Midbrain (tissue), 1 donor: ENCODE results near the gene CACNA1S.
A peak's percentile ranks its signal among the peaks of the same experiment; 100 is the strongest.

ENCODE experiments used
- DNase-seq: peaks from one replicate; lab custom pipeline; 2025; lab: John Stamatoyannopoulos, UW

The CACNA1S gene

DNA sequence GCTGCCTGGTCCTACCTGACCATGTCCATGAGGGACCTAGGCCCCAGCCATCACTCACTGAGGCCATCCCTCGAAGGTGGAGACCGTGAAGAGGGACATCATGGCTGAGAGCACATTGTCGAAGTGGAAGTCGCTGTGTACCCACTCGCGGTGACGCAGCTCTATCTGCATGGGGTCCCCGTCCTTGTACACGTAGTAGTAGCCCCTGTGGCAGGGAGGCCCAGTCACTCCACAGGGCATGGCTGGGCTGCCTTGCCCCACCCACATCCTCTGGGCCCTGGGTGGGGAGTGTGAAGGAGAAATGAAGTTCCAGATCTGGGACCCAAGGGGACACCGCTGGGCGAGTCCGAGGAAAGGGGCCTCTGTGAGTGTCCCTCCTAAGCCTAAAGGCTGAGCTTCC is 50.3 kb downstream of the CACNA1S start:
- DNase-seq, result no peak

DNA sequence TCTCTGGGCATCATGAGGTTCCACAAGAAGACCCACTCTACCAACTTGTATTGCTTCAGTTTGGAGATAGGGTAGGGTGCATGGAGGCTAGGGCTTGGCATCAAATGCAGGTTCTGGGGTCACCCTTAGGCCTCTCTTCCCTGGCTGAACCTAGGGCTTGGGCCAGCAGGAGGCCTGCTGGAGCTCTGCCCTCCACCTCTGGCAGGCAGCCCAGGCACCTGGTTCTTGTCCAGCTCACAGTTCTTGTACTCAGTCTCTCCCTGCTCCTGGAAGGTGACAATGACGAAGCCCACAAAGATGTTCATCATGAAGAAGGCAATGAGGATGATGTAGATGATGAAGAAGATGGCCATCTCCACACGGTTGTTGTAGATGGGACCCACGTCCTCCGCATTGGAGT is 51.2 kb downstream of the CACNA1S start:
- DNase-seq, result no peak

DNA sequence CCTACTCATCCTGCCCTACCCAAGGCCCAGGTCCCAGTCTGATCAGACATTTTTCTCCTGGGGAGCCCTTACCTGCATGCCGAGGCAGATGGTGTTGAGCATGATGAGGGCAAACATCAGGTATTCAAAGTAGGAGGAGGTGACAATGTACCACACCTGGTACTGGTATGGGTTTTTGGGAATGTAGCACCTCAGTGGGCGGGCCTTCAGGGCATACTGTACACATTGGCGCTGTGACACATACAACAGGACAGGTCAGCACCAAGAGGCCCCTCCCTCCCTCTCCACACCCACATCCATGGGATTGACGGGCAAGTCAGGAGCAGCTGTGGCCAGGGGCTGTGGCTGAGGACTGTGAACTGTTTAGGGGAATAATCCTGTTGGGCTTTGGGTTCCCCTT is 51.6 kb downstream of the CACNA1S start:
- no peak for DNase-seq

DNA sequence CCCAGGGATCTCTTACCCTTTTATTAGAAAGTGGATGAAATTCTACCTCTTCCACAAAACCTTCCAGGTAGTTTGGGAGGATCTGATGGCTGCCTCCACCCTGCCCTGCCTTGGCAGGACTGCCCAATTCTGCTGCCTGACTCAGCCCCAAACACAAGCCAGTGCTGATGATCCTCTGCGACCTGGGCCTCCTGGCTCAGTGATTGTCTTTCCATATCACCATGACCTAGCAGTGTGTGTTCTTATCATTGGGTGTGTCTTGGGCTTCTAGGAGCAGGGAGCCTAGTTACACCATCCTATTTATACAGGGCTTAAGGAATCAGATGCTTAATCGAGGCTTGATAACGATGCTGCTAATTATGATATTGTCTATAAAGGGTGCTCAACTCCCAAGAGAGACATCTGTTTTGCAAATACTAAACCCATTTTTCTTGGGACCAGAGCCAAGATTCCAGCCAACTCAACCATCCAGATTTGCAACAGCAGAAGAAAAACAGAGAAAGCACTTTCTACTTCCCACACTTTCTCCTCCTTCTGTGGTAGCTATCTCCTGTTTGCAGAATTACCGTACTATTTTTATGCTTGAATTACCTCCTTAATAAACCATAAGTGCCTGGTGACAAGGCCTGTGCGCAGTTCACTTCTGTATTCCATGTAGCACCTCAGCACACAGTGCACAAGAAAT is 52.2 kb downstream of the CACNA1S start:
- DNase-seq, result no peak

DNA sequence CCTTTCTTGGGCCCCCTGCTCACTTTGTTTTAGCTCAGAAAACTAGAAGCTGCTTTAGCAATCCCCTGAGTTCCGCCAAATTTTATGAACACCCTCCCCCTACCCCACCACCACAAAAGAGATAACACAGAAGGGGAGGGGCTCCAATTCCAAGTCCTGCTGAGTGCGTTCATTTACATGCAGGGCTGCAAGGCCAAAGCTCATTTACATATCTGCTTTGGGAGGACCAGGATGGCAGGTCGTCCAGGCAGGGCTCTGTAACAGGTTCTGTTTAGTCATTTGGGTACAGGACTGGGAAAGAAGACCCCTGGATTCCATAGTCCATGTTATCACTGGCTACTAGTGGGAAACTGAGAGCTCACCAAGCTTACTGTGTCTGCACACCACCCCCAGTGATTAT is 52.8 kb downstream of the CACNA1S start:
- no peak for DNase-seq

DNA sequence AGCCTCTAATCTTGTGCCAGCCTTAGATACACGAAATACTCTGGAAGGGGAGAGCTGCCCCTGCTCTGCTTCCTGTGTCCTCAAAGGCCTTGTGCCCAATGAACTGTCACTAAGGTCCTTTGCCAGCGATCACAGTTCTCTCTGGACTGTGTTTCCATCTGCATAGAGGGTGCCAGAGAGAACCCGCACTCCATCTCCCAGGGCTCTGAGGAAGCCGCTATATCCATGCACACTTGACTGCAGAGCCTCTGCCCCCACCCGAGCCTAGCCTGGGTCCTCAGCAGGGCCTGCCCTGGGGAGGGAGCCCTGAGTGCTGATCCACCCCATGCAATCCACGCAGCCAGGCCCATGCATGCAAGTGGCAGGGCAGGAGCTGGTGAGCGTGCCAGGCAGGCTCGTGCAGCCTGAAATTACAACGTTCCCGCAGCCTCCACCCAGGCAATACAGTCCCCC is 58.1 kb downstream of the CACNA1S start:
- no peak for DNase-seq

DNA sequence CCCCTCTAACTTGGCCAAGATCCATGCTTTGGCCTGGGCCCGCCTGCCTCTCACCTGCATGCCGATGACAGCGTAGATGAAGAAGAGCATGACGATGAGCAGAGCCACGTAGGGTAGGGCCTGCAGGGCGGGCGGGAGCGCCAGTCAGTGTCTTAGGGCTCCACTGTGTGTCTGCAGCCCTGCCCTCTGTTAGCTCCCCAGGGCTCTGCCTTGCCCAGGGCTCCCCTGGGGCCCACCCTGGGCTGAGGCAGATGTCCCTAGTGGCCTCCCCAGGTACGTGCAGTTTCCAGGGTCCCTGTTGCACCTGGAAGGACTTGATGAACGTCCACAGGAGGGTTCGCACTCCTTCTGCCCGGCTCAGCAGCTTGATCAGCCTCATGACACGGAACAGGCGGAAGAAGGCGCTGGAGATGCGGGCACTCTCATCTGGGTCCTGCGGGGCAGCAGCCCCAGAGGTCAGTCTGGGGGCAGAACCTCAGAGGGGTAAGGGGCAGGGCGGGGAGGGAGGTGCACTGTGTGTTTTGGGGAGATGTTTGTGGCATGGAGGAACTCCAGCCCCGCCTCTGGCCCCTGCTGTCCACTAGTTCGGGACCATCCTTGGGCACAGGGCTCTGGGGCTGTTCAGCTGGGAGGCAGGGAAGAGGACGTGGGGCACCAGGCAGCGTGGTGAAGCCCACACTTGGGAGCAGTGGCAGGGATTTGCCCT is 58.9 kb downstream of the CACNA1S start:
- DNase-seq, result no peak

DNA sequence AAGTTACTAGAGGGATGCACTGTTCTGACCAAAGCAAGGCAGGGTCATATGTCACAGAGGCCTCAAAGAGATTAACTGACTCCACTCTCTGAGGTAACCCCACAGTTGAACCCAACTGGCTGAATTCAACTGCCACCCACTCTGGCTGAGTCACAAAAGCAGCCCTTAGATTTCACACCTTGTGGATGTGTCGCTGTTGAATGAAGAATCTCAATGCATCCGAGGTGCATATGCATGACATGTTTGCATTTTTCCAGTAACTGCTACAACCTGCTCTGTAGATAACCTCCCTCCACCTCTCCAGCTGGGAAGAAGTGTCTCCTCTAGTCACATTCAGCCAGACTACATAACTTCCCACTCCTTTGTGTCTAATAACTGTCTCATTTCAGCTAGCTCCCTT is 60.8 kb downstream of the CACNA1S start:
- no peak for DNase-seq

DNA sequence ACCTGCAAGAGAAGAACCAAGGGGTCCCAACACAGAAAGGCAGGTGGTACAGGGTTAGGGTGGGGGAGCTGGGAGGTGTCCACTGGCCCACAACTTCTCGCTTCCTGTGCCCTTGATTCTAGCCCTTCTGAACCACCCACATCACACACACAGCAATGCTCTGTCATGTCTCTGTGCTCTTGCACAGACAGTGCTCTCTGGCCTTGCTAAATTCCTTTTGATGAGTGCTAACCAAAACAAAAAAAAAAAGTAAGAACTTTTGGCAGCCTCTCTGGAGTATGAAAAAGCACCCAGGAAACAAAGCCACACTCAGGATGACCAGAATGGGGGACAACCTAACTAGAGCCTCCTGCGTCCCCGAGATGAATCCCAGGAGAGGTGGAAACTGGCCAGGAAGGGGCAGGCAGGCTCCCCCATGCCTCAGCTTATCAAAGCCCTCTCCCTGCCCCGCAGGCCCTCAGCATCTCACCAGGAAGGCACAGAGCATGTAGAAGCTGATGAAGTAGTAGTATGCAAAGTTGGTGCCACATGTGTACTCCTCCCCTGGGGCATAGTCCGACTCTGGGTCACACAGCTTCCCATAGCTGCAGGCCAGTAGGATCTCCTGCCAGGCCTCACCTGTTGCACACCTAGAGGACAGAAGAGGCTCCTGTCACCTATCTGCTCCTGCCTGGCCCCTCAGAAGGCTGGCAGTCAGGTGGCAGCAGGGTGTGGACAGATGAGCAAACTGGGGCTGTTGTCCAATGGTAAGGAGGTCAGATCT is 61.5 kb downstream of the CACNA1S start:
- no peak for DNase-seq

DNA sequence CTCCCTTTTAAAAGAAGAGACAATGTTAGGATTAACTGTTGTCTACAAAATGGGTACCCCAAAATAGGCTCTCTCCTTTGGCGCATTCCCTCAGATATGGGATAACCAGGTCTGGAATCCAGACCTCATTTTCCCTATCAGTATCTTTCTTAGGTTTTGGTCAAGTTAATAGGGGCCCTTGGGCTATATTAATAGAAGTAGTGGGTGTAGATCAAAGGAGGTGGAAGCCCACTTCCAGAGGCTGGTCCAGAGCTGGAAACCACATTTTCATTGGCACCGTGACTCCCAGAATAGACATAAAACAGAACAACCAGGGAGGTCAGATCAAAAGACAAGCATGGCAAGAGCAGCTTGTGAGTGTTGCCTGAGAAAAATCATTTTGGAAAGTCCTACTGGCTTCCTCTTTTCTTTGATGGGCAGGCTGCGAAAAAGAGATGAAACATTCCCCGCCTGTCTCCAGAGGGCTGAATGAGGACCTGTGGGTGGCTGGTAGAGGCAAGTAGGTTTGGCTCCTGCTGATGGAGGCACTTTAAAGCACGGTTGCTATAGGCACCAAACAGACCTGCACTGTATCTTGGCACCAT is 62.9 kb downstream of the CACNA1S start:
- DNase-seq, result no peak

DNA sequence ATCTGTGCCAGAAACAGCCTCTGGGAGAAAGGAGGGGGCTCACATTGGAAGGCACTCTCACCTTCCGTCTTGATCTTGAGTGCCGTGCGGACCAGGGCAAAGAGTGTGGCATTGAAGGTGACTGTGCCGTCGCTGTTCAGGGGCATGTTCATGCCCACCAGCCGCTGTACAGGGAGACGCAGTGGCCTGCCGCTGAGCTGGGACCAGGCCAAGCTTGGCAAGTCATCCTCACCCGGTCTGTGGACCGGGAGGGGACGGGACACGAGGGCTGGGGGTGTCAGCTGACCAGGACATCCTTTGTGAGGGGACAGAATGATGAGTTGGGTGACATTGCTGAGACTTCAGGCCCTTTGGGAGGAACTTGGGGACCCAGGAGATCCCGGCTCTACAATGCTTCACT is 63.7 kb downstream of the CACNA1S start:
- no peak for DNase-seq

DNA sequence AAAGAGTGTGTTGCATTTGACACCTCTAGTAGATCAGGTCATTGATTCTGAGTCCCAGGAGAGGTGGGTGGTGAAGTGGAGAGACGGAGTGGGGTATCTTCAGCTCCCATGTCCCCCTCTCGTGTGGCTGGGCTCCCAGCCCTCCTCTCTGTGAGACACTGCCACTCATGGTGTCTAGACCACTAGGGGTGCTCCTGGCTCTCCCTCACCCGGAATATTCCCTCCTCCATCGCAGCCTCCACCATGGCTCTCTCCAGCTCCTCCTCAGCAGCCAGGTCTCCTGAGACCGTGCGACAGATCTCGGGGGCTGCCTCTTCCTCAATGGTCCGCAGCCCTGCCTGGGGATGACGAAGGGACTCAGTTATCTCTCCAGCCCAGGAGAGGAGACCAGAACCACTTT is 68.1 kb downstream of the CACNA1S start:
- DNase-seq, result no peak

DNA sequence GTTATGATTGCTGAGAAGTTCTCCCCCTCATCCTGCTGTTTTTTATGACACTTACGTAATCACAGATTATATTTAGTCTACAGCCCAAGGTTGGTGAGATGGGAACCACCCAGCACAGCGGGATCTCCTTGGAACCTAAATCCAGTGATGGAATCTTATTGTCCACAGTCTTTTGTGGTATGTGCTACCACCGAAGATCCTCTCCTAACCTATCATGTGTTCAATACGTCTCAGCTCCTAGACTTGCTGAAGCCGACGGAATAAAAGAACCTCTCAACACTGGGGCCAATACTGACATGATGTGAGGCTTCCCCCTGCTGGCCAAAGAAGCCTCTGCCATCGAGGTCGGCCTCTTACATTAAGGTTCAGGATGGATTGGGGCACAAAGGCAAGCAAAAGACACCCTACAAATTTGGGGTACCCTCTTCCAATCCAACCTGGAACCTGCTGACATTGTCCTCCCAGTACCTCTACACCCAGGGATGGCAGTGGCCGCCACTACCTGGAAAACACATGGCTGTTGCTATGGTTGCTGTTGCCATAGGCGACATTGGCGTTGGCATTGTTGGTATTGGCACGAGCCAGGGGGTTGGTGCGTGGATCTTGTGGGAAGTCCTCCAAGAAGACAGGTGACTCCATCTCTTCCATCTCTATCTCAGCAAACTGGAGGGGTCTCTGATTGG is 69.3 kb downstream of the CACNA1S start:
- peak; percentile 86 for DNase-seq

DNA sequence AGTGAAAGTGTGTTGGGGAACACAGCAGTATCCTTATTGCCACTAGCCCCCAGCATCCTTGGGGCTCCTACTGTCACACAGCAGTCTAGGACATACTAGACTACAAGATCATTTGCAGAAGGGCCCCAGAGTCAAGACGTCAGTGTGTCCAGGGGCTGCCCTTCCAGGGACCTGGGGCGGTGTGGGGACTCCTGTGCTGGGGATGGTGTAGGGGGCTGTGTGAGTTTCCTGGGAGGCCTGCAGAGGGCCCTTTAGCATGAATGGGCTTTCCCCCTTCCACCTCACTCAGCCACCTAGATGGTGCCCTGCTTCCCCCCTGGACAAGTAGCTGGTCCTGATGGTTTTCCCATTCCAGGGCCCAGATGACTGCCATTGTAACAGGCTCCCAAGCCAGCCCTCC is 71.2 kb downstream of the CACNA1S start:
- DNase-seq, result no peak

DNA sequence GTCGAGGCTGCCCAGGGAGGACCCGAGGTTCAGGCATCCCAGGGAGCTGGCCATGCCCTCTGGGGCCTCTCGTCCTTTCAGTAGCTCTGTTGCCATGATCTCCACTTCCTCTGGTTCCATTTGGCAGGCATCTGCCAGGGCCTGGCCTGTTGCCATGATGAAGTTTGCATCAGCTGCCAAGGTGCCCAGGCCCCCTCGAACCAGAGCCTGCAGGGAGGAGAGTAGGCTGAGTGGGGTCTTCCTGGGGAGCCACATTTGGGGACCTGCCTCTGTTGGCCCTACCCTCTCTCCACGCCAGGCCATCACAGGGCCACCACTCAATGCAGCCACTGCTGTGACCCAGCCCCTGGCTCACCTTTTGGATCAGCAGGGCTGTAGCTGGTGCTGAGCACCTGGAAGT is 72.3 kb downstream of the CACNA1S start:
- no peak for DNase-seq

DNA sequence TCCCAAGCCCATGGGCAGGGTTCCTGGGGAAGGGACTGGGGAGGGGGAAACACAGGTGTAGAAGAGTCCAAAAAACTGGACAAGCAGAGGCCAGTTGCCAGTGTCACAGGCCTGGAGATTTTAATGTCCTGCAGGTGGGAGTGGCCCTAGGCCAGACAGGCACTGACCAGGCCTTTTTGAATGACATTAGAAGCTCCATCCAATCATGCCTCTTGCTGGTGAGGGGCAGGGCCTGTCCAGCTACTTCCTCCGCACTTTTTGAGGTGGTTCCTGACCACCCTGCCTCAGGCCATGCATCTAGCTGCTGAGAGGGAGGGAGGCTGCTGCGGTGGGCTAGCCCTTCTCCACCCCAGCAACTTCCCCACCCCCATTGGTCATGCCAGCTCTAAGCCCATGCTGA is 72.8 kb downstream of the CACNA1S start:
- no peak for DNase-seq

DNA sequence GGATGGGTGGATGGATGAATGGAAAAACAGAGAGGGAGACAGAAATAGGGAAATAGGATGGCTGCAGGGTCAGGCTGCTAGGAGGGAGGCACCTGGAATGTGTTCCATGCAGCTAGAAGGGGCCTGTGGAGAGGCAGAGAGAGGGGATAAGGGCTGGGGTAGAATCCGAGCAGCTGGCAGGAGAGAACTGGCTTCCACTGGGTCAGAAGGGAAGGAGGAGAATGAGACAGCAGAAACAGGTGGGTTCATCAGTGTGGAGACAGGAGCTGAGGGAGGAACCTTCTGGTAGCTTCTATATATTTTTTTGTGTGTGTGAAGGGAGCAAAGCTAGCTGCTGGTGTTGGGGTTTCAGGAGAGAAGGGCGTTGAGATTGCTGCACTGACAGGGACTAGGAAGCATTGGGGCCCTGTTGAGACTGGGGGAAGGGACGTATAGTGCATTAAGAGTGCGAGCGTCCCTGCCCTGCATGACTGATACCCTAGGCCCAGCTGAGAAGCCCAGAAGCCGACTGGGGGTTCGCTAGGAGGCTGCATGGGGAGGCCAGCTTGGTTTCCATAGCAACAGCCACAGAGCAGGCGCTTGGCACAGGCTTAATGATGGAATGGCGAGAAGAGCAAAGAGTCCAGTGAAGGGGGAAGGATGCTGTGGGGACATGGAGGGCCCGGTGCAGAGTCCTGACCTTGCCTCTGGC is 73.9 kb downstream of the CACNA1S start:
- DNase-seq, result no peak

DNA sequence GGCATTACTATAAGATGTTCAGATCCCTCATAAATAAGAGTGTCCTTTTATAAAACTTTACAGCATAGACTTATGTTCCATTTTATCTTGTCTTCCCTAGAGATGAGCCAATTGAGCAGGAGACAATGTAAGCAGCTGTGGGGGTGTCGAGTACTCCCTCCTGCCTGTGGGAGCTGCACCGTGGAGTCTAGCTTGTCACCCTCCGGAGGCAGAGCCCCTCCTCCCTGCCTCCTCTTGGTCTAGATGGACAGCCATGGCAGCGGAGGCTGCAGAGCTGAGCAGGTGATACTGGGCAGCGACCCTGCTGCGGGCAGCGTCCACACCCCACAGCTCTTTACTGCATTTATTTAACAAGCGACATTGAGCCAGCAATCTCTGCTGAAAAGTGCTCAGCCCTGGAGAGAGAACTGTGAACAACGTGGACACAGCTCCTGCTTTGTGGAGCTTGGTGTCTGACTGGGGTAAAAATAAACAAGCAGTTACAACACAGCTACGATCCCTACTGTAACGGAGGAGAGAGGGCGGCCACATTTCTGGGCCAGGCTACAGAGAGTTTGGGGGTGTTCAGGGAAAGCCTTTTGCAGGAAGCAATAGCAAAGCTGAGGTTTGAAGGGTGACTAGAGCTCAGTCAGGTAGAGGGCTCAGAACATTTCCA is 75.9 kb downstream of the CACNA1S start:
- no peak for DNase-seq

DNA sequence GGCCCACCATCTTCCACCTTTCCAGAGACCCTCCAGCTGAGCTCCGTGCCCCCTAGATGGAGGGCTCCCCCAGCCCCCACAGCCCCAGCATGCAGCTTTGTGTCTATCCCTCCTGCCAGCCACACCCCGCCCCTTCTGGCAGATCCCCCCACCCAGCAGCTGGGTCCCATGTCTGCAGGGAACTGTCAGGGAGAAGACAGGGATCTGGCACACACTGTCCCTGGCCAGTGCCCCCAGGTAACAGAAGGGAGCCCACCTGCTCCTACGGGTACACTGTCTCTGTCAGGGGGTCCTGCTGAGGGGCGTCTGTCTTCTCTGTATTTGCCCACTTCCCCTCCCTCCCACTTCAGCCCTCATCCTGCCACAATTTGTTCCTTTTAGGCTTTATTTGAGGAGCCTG is 77.6 kb downstream of the CACNA1S start:
- no peak for DNase-seq

DNA sequence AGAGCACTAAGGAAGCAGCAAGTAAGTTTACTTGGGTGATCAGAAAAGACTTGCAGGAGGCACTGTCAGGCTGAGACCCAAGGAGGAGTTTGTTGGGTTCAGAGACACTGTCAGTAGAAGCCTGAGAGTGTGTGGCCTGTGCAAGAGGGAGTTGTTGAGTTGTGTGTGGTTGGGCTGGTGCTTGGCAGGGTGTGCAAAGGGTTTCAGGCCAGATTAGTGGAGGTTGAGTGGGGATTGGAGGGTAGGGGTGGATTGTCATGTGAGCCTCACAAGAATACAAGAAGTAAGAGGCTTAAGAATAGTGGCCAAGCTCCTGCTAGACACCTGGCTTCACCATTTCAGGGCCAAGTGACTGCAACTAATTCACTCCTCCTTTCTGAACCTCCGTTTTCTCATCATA is 79.8 kb downstream of the CACNA1S start:
- DNase-seq, result no peak

DNA sequence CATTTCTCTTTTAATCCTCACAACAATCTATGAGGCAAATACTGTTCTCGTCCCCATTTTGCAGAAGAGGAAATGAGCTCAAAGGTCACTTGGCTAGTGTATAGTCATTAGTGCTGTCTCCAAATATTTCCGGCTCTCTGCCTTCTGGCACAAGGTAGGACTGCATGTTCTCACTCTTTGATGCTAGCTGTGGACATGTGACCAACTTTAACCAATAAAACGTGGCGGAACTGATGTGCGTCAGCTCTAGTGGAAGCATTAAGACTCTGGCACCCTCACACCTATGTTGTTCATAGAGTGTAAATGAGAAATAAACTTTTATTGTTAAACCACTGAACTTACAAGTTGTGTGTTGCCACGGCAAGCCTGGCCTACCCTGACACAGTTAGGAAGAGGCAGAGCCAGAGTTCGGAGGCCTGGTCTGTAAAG is 83.8 kb downstream of the CACNA1S start:
- DNase-seq, result peak; percentile 66
